HepG2 (cell line): ENCODE measurements around the gene PRKCB. TPM values are rescaled to one million over a fixed set of nuclear protein-coding genes. Genes with fewer than 3 reads are reported as not detected.

Experiments
- ATAC-seq: fragments of 200-7000 bp; cut with Tn5 transposase; 3 replicates; pipeline ENCODE4 v1.9.1; 2020; ENCODE audit warnings: mild to moderate bottlenecking, moderate library complexity
- BruUV-seq: library from RNA; stranded (reverse); fragments of 400-500 nt; replicated peaks from 2 replicates; lab custom pipeline; 2021; lab: Mats Ljungman, UMichigan
- CTCF ChIA-PET: fragments of 300-600 bp; formaldehyde crosslinking; extraction: SDS; loops from one replicate; lab custom pipeline; 2021; ENCODE audit warnings: low total read pairs, inconsistent platforms, low intra/inter-chr PET ratio; lab: Yijun Ruan, JAX
- POLR2A ChIA-PET: fragments of 350-600 bp; sonication (Branson Sonifier 250); formaldehyde crosslinking; loops from one replicate; lab custom pipeline; 2020; ENCODE audit warnings: antibody characterized with exemption, inconsistent platforms; lab: Yijun Ruan, JAX
- DNase-seq: peaks from one replicate; pipeline ENCODE4 v3.0.0-alpha.2; 2015; ENCODE audit warnings: low spot score
- FAIRE-seq: peaks from 3 replicates; lab custom pipeline; 2011; peaks lifted over from hg19 to GRCh38; lab: Jason Lieb, UNC
- H2AFZ ChIP-seq: one replicate; pipeline ENCODE4 v1.6.1; 2011; ENCODE audit warnings: low read length, inconsistent platforms
- H3K27ac ChIP-seq: fragments of 300-600 bp; 3 replicates; pipeline ENCODE4 v1.8.0; 2011; ENCODE audit warnings: mixed run types, mild to moderate bottlenecking, mixed read lengths, low read length, inconsistent platforms; ENCODE audit not compliant: insufficient read depth; ENCODE audit errors: extremely low read length
- H3K27me3 ChIP-seq, 2 experiments: fragments of 200-600 bp in 1 of 2; 2 replicates in 1 of 2; 3 replicates in 1 of 2; pipeline versions ENCODE4 v1.6.0 to v1.8.0; 2011; ENCODE audit warnings: low read length in 2 of 2, mild to moderate bottlenecking in 2 of 2, moderate library complexity in 2 of 2, inconsistent platforms in 1 of 2; ENCODE audit not compliant: insufficient read depth in 2 of 2, control insufficient read depth in 1 of 2
- H3K36me3 ChIP-seq, 2 experiments: fragments of 200-600 bp in 1 of 2; replicated peaks in 1 of 2; 2 replicates in 1 of 2; 3 replicates in 1 of 2; pipeline versions ENCODE4 v1.5.1 to v1.8.0; 2011; ENCODE audit warnings: low read length in 2 of 2, inconsistent platforms in 1 of 2; ENCODE audit not compliant: insufficient read depth in 2 of 2, control insufficient read depth in 1 of 2
- H3K4me1 ChIP-seq: 2 replicates; pipeline ENCODE4 v1.5.1; 2012; ENCODE audit warnings: low read length, inconsistent platforms; ENCODE audit not compliant: insufficient read depth
- H3K4me2 ChIP-seq: 2 replicates; pipeline ENCODE4 v1.6.0; 2011; ENCODE audit warnings: low read depth, low read length, inconsistent platforms
- H3K4me3 ChIP-seq, 3 experiments: fragments of 200-600 bp in 1 of 3; sonication (generic), shearing (Covaris generic) in 1 of 3; replicated peaks in 1 of 3; 2 replicates each; pipeline ENCODE4 v1.5.1; 2011 to 2016; ENCODE audit warnings: low read length in 3 of 3, inconsistent platforms in 2 of 3, low read depth in 2 of 3, mild to moderate bottlenecking in 2 of 3, control low read depth in 1 of 3, mixed read lengths in 1 of 3; ENCODE audit not compliant: insufficient read depth in 1 of 3
- H3K79me2 ChIP-seq: one replicate; pipeline ENCODE4 v1.6.1; 2011; ENCODE audit warnings: low read length, inconsistent platforms; ENCODE audit not compliant: insufficient read depth
- H3K9ac ChIP-seq: 2 replicates; pipeline ENCODE4 v1.6.0; 2011; ENCODE audit warnings: mild to moderate bottlenecking, low read depth, low read length, inconsistent platforms; ENCODE audit not compliant: insufficient read depth
- H3K9me3 ChIP-seq: 2 replicates; pipeline ENCODE4 v1.5.1; 2012; ENCODE audit warnings: mild to moderate bottlenecking, low read length
- H4K20me1 ChIP-seq: 2 replicates; pipeline ENCODE4 v1.6.0; 2011; ENCODE audit warnings: inconsistent platforms, mild to moderate bottlenecking, low read length, moderate library complexity; ENCODE audit not compliant: insufficient read depth
- ARHGAP35 ChIP-seq: sonication (generic); formaldehyde crosslinking; IDR thresholded peaks from 2 replicates; pipeline ENCODE4 v1.9.0; 2022; ENCODE audit warnings: mild to moderate bottlenecking, inconsistent platforms, moderate library complexity, missing genetic modification reagents, borderline replicate concordance
- CHD4 ChIP-seq: fragments of 200-600 bp; sonication (generic); IDR thresholded peaks from 2 replicates; pipeline ENCODE4 v1.7.0; 2017; ENCODE audit warnings: mild to moderate bottlenecking, low read length, borderline replicate concordance
- REL ChIP-seq: sonication (generic); formaldehyde crosslinking; conservative IDR thresholded peaks from 2 replicates; pipeline ENCODE4 v1.8.0; 2022; ENCODE audit warnings: mild to moderate bottlenecking, missing genetic modification reagents, moderate library complexity
- SATB2 ChIP-seq: sonication (generic); formaldehyde crosslinking; IDR thresholded peaks from 2 replicates; pipeline ENCODE4 v1.5.0; 2020; ENCODE audit warnings: missing genetic modification reagents
- ZBTB3 ChIP-seq: sonication (generic); formaldehyde crosslinking; IDR thresholded peaks from 2 replicates; pipeline ENCODE4 v1.4.0; 2020; ENCODE audit warnings: low read depth, mild to moderate bottlenecking, moderate library complexity, missing genetic modification reagents, borderline replicate concordance
- ZMYM2 ChIP-seq: sonication (generic); formaldehyde crosslinking; IDR thresholded peaks from 2 replicates; pipeline ENCODE4 v1.8.0; 2022; ENCODE audit warnings: mild to moderate bottlenecking, missing genetic modification reagents
- ZNF367 ChIP-seq: sonication (generic); formaldehyde crosslinking; IDR thresholded peaks from 2 replicates; pipeline ENCODE4 v1.4.0; 2020; ENCODE audit warnings: missing genetic modification reagents, borderline replicate concordance
- ZNF768 ChIP-seq: sonication (generic); formaldehyde crosslinking; IDR thresholded peaks from 2 replicates; pipeline ENCODE4 v1.4.0; 2020; ENCODE audit warnings: missing genetic modification reagents
- WGBS: methylation state at CpG from one replicate; pipeline ENCODE4 v1.1.6; 2017; ENCODE audit warnings: low lambda C conversion rate; 5-methylcytosine and 5-hydroxymethylcytosine counted together
- in situ Hi-C: cut with HindIII; loops from 2 replicates; pipeline ENCODE4 v1.10.0; 2017; ENCODE audit warnings: low pct_unique_long_range_greater_than_20kb; ENCODE audit not compliant: extremely low pct_ligation_motif_present
- intact Hi-C: fragments of 100-400 bp; cut with micrococcal nuclease; formaldehyde crosslinking; loops from one replicate; pipeline ENCODE4 v1.10.0; 2022; ENCODE audit not compliant: unreplicated experiment
- polyA plus RNA-seq, 8 experiments: library from polyadenylated mRNA; depleted of rRNA in 3 of 8; stranded (reverse) in 7 of 8; unstranded in 1 of 8; fragments of >200 nt; fragmentation: Illumina TruSeq in 4 of 8; extraction: Trizol in 4 of 8; gene quantifications; 2 replicates each; pipeline versions ENCODE4 v1.2.1 to v1.2.3, GENCODE V29; 2011 to 2016; ENCODE audit warnings: low read depth in 4 of 8, missing spikeins in 1 of 8, mixed read lengths in 1 of 8; ENCODE audit not compliant: insufficient read depth in 1 of 8
- total RNA-seq, 5 experiments: library from RNA; depleted of rRNA; stranded (reverse); fragments of >200 nt; fragmentation: Illumina TruSeq; extraction: Trizol; gene quantifications; 2 replicates each; pipeline ENCODE4 v1.2.3, GENCODE V29; 2016; ENCODE audit warnings: low read depth in 1 of 5
- TF ChIP-seq, protein P1 (sequence below): sonication (generic); formaldehyde crosslinking; IDR thresholded peaks from 2 replicates; pipeline ENCODE4 v1.4.0; 2020; ENCODE audit warnings: missing genetic modification reagents

PRKCB gene
- total and polyA plus RNA-seq, 2 of the 13 experiments (the other 11 are each of a cell fraction or from before 2014, with no cell fraction given), result 0.01 TPM; not detected in 1

DNA sequence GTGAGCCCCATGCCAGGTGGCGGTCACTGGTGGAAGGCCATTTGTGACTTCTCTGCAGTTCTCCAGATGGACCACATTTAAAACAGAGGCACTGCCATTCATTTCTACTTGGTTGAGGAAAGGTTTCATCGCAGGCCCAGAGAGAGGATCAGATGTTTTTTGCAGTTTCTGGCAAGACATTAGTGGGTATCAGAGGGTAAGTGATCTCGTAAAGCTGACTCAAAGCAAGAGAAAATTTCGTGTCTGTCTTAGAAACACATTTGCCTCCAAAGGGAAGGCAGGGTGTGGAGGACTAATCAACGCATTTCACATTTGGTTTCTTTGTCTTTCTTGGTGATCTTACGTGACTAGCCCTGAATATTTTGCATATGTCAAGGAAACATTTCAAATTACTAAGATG is 81.8 kb downstream of the PRKCB start:
- Histone ChIP-seq H3K27me3 (no peaks in the 10 kb centered on the region), H2AFZ (no peak overlapping the region), H3K4me3 (no peak overlapping the region), H3K9ac (no peak overlapping the region), H3K4me2 (no peak overlapping the region), H3K79me2 (no peaks in the 10 kb centered on the region), H4K20me1 (no peaks in the 10 kb centered on the region), H3K4me1 (no peaks in the 10 kb centered on the region), H3K9me3 (no peaks in the 10 kb centered on the region), H3K27ac (no peak overlapping the region), H3K36me3 (no peaks in the 10 kb centered on the region)
- ChIA-PET CTCF (no interaction called here), POLR2A (no interaction called here)
- WGBS, result 15% methylated on average over 6 of the region's 6 CpGs
- BruUV-seq, result no TSS peak
- FAIRE-seq (no peak), ATAC-seq (no peak), DNase-seq (no peak)
- intact Hi-C loops (no loop called here), in situ Hi-C loops (loop anchor here (10.0 kb wide), 1 partner anchor 237 kb away; no protein-coding TSS in a partner anchor)
- TF ChIP-seq ZNF768 (no peak), ZBTB3 (no peak), ZNF367 (no peak)

GRCh38 chr16:23920446-23920845 is 84.7 kb downstream of the PRKCB start:
- DNase-seq (no peak), ATAC-seq (no peak), FAIRE-seq (no peak)
- Histone ChIP-seq H3K27me3 (peaks cover 0 to 4% of the 10 kb centered on the region in 2 experiments; a peak in 1 of 5 replicates), H3K4me1 (no peaks in the 10 kb centered on the region), H3K79me2 (no peaks in the 10 kb centered on the region), H3K9me3 (no peaks in the 10 kb centered on the region), H4K20me1 (no peaks in the 10 kb centered on the region), H3K9ac (no peak overlapping the region), H3K36me3 (no peaks in the 10 kb centered on the region), H2AFZ (no peak overlapping the region), H3K4me2 (no peak overlapping the region), H3K27ac (no peak overlapping the region), H3K4me3 (no peak overlapping the region)
- CTCF ChIA-PET, result no interaction called here
- BruUV-seq, result no TSS peak
- 32% methylated on average over 2 of the region's 2 CpGs for WGBS
- POLR2A ChIA-PET, result no interaction called here
- in situ Hi-C loops, result no loop called here
- intact Hi-C loops, result no loop called here
- TF ChIP-seq CHD4 (no peak), ZMYM2 (CRISPR knock-in tag) (no peak), SATB2 (CRISPR knock-in tag) (no peak), REL (CRISPR knock-in tag) (no peak), ARHGAP35 (CRISPR knock-in tag) (no peak)
- TF ChIP-seq, protein P1, sequence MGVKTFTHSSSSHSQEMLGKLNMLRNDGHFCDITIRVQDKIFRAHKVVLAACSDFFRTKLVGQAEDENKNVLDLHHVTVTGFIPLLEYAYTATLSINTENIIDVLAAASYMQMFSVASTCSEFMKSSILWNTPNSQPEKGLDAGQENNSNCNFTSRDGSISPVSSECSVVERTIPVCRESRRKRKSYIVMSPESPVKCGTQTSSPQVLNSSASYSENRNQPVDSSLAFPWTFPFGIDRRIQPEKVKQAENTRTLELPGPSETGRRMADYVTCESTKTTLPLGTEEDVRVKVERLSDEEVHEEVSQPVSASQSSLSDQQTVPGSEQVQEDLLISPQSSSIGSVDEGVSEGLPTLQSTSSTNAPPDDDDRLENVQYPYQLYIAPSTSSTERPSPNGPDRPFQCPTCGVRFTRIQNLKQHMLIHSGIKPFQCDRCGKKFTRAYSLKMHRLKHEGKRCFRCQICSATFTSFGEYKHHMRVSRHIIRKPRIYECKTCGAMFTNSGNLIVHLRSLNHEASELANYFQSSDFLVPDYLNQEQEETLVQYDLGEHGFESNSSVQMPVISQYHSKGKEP (CRISPR knock-in tag), result no peak
